Subcutaneous adipose tissue (tissue), 4 donors: Measurements from ENCODE around the gene CORO1C. TPM values are rescaled to one million over a fixed set of nuclear protein-coding genes. Genes with fewer than 3 reads are reported as not detected.

Source experiments
- CTCF ChIP-seq: fragments of 450-650 bp; IDR thresholded peaks from one replicate; pipeline ENCODE4 v1.5.1; 2016; ENCODE audit warnings: low read depth, mild to moderate bottlenecking, control low read depth, antibody characterized with exemption, moderate library complexity
- total RNA-seq, 4 donors: library from RNA; depleted of rRNA; stranded (reverse); fragments of >200 nt; gene quantifications; one replicate each; pipeline ENCODE4 v1.1.0, GENCODE V29; 2016

CORO1C gene
- total RNA-seq, 4 donors from 2014 or later = 151 to 320 (median 199) TPM

DNA sequence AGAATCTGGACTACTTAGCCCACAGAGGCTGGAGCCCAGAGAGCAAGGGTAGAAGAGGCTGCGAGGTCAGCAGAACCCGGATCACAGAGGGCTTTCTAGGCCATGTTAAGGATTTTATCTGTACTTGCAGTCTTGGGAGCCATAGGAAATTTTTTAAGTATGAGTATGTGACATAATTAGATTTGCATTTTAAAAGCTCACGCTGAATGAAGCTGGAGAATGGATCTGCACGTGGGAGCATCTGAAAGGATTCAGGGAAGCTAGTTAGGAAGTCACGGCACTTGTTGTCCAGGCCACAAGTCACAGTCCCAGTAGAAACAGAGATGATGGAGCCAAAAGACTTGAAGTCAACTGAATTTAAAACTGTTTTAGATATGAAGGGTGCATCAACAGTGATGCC is 14.1 kb downstream of the CORO1C start:
- TF ChIP-seq CTCF = no peak

DNA sequence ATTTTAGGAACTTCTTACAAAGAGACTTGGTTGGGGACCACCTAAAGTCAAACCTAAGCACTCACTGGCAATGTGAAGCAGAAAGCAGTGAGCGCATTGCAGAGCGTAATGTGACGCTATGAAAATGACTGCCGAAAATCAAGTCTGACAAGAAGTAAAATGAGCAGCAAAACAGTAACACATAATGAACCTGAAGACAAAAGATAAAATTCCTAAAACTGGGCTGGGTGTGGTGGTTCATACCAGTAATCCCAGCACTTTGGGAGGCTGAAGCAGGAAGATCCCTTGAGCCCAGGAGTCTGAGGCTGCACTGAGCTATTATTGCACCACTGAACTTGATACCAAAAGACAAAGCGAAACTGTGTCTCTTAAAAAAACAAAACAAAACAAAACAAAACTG is 16.5 kb downstream of the CORO1C start:
- TF ChIP-seq CTCF = no peak

DNA sequence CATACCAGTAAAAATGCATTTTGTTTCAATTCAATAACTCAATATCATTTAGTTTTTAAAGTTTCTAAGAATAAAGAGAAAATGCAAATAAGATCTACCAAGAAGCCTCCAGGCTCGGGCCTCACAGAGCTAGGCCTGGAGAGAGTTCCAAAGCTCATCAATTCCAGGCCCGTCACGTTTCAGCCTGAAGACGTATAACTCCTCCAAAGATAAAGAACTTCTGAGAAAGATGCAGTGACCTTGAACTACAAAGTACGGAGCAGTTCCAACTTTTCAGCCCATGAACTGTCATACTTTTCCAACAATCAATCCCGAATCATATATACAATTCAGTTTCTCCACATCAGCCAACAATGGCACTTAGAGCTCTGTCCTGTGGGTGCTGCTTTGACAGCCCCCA is 17.8 kb downstream of the CORO1C start:
- TF ChIP-seq CTCF = no peak

GRCh38 chr12:108712925-108713203 is 18.5 kb downstream of the CORO1C start:
- TF ChIP-seq CTCF = no peak

DNA sequence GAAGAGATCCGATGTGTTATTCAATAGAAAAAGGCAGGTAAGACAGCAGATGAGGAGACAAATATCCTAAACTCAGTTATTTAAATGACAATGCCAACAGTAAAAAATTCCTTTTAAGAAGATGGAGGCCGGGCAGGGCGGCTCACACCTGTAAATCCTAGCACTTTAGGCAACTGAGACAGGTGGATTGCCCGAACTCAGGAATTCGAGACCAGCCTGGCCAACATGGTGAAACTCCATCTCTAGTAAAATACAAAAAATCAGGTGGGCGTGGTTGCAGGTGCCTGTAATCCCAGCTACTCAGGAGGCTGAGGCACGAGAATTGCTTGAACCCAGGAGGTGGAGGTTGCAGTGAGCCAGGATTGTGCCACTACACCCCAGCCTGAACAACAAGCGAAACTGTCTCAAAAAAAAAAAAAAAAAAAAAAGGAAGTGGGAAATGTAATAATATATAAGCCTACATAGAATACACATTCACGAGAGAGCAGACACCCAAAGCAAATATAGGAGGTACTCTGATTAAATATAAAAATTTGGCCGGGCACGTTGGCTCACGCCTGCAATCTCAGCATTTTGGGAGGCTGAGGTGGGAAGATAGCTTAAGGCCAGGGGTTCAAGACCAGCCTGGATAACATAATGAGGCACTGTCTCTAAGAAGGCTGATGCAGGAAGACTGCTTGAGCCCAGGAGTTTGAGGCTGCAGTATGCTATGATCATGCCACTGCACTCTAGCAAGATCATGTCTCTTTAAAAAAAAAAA is 19.0 kb downstream of the CORO1C start:
- no peak for TF ChIP-seq CTCF

- no peak for TF ChIP-seq CTCF
Measured at GRCh38 chr12:108711489-108712164, 19.7 kb downstream of the CORO1C start.

DNA sequence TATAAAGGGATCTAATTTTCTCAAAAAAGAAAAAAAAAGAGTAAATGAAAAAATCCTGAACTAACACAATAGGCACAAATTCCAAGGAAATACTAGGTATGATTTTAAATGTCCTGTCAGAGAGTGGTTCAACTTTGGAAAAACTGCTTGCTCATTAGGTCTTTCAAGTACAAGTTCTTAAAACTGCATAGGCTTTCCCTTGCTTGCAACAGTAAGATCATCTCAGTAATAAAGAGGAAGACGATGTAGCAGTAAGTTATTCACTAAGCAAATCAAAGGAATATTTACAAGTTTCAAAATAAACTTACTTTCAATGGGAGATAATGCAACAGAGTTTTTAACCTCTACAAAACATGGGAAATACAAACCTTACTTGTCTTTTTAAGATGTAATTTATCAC is 21.6 kb downstream of the CORO1C start:
- no peak for TF ChIP-seq CTCF
